HG02610 (cell line): ENCODE results near the gene SYT1.

Experiments used
- ATAC-seq: cut with Tn5 transposase; IDR thresholded peaks from one replicate; pipeline ENCODE4 v1.9.1; 2021; ENCODE audit warnings: mild to moderate bottlenecking, moderate library complexity; ENCODE audit not compliant: unreplicated experiment

Gene SYT1

GRCh38 chr12:79482921-79483320 is 618.3 kb downstream of the SYT1 start:
- no peak for ATAC-seq

- ATAC-seq = no peak
Observed at GRCh38 chr12:79486154-79486553, 621.6 kb downstream of the SYT1 start.

GRCh38 chr12:79487386-79488110 is 623.0 kb downstream of the SYT1 start:
- ATAC-seq = no peak
